Heart left ventricle (tissue), 16 donors: ENCODE measurements around the gene LYSMD3. TPM values are rescaled to one million over a fixed set of nuclear protein-coding genes. Genes with fewer than 3 reads are reported as not detected.

Experiments used
- ATAC-seq, 4 donors: fragments of 200-7000 bp; cut with Tn5 transposase; one replicate each; pipeline ENCODE4 v1.9.1; 2020 to 2022; ENCODE audit warnings: moderate library complexity in 4 of 4, mild to moderate bottlenecking in 3 of 4, moderate number of reproducible peaks in 1 of 4
- DNase-seq, 5 donors: peaks; one replicate each; pipeline ENCODE4 v3.0.0-alpha.2; 2020
- H3K27ac ChIP-seq, 12 donors: fragments of 200-600 bp; sonication (generic) in 4 of 12; one replicate each; pipeline versions ENCODE4 v1.5.0 to v1.8.0; 2016 to 2022; ENCODE audit warnings: mild to moderate bottlenecking in 2 of 12
- H3K27me3 ChIP-seq, 9 donors: fragments of 200-600 bp; sonication (generic) in 2 of 9; one replicate each; pipeline versions ENCODE4 v1.5.1 to v1.8.0; 2016 to 2022; ENCODE audit warnings: mild to moderate bottlenecking in 3 of 9
- H3K36me3 ChIP-seq, 9 donors: fragments of 200-600 bp; sonication (generic) in 2 of 9; one replicate each; pipeline versions ENCODE4 v1.5.0 to v1.8.0; 2018 to 2022; ENCODE audit warnings: mild to moderate bottlenecking in 2 of 9
- H3K4me1 ChIP-seq, 12 donors: fragments of 200-600 bp; sonication (generic) in 4 of 12; one replicate each; pipeline versions ENCODE4 v1.5.0 to v1.8.0; 2016 to 2022; ENCODE audit warnings: mild to moderate bottlenecking in 3 of 12
- H3K4me3 ChIP-seq, 12 donors: fragments of 200-600 bp; sonication (generic) in 4 of 12; one replicate each; pipeline versions ENCODE4 v1.5.0 to v1.8.0; 2017 to 2022; ENCODE audit warnings: mild to moderate bottlenecking in 9 of 12, moderate library complexity in 4 of 12
- H3K9me3 ChIP-seq, 12 donors: fragments of 200-600 bp; sonication (generic) in 4 of 12; one replicate each; pipeline versions ENCODE4 v1.5.0 to v1.8.0; 2016 to 2022; ENCODE audit warnings: mild to moderate bottlenecking in 1 of 12
- POLR2A ChIP-seq, 2 donors: fragments of 450-650 bp; IDR thresholded peaks; one replicate each; pipeline ENCODE4 v1.6.1; 2017; ENCODE audit warnings: antibody characterized with exemption in 2 of 2, mild to moderate bottlenecking in 2 of 2, moderate library complexity in 2 of 2
- WGBS, 4 donors: extraction: QIAGEN DNeasy Blood & Tissue Kit in 2 of 4; methylation state at CpG; one replicate each; pipeline versions ENCODE4 v1.1.5 to v1.1.7; 2013 to 2018; 5-methylcytosine and 5-hydroxymethylcytosine counted together
- intact Hi-C, 10 donors: fragments of 100-400 bp; cut with DNase I; formaldehyde crosslinking; loops; one replicate each; pipeline versions ENCODE4 v1.11.1 to v1.14.2; 2022
- polyA plus RNA-seq, 2 donors: library from polyadenylated mRNA; stranded (reverse); fragments of 200-250 nt; gene quantifications; one replicate each; pipeline ENCODE4 v1.2.3, GENCODE V29; 2013
- total RNA-seq, 9 donors: library from RNA; depleted of rRNA in 2 of 9; stranded (reverse); fragments of >200 nt in 2 of 9; fragmentation: NEBNext Ultra II Directional in 3 of 9; extraction: Animal tissue kit (Norgen Biotek cat#: 25700) in 3 of 9; gene quantifications; one replicate each; pipeline versions ENCODE4 v1.1.0 to v1.2.4, GENCODE V29; 2016 to 2023
- TF ChIP-seq, protein P1 (sequence below), 12 donors: fragments of 200-600 bp; sonication (generic) in 4 of 12; IDR thresholded peaks; one replicate each; pipeline versions ENCODE4 v1.5.0 to v1.8.0; 2018 to 2022; ENCODE audit warnings: antibody characterized with exemption in 12 of 12, mild to moderate bottlenecking in 5 of 12
- donor health status: ischemic (EF 13 %, LVEDD 7.1; RV severe dilation, severe dysfunction).
- donor health status: healthy with polysubstance abuse.
- donor health status: DM: no; HTN: yes; CAD: no.
- donor health status: DM: no; HTN: no; CAD: no.
- donor health status: ischemic (EF 25% LVEDD 6.9; RV normal size, moderate dysfunction).
- donor health status: ischemic (EF 25% LVEDD 5.7; RV mildly dilated, moderate dysfunction).
- donor health status: healthy.
- donor health status: DM: yes; HTN: yes; CAD: no.
- donor health status: ischemic (EF 35%, LVEDD 5.7; RV mildly dilated, moderate dysfunction).
- donor health status: nonischemic (EF 11% LVEDD 7.7; RV severe dilation, severe dysfunction).
- donor health status: DM: yes; HTN: yes; CAD: no.
- donor health status: PGD.
- donor health status: ischemic (EF 29% LVEDD 5.4; RV normal size, mild dysfunction).
- donor health status: nonischemic (EF 23%, LVEDD 6.1; RV moderate dilation, normal function).

The LYSMD3 gene
- total and polyA plus RNA-seq, 11 donors, result 5.4 to 23.3 (median 18.4) TPM

DNA sequence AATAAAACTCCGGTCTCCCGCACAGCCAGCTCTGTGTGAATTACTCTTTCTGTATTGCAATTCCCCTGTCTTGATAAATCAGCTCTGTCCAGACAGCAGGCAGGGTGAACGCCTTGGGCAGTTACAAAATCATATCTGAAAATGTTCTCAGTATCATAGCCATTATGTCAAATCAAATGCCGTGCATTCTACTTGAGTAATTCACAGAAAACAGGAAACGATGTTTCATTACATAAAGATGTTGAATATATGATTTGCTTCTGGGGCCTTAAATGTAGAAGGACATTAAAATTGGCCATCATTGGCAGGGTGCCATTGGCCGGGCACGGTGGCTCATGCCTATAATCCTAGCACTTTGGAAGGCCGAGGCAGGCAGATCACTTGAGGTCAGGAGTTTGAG lies 46.2 kb downstream of the LYSMD3 start:
- intact Hi-C loops, result no loop called here
- DNase-seq, result no peak
- WGBS, 4 donors, result 89 to 93% (median 90%) methylated on average over 8 of the region's 8 CpGs
- no peak overlapping the region for H3K27ac ChIP-seq
- no peak for TF ChIP-seq POLR2A (IDR thresholded peaks at IDR 0.05)
- TF ChIP-seq, protein P1, sequence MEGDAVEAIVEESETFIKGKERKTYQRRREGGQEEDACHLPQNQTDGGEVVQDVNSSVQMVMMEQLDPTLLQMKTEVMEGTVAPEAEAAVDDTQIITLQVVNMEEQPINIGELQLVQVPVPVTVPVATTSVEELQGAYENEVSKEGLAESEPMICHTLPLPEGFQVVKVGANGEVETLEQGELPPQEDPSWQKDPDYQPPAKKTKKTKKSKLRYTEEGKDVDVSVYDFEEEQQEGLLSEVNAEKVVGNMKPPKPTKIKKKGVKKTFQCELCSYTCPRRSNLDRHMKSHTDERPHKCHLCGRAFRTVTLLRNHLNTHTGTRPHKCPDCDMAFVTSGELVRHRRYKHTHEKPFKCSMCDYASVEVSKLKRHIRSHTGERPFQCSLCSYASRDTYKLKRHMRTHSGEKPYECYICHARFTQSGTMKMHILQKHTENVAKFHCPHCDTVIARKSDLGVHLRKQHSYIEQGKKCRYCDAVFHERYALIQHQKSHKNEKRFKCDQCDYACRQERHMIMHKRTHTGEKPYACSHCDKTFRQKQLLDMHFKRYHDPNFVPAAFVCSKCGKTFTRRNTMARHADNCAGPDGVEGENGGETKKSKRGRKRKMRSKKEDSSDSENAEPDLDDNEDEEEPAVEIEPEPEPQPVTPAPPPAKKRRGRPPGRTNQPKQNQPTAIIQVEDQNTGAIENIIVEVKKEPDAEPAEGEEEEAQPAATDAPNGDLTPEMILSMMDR (IDR thresholded peaks at IDR 0.05), result no peak
- H3K27me3 ChIP-seq, result no peaks in the 10 kb centered on the region
- ATAC-seq, result no peak
- H3K36me3 ChIP-seq, result no peaks in the 10 kb centered on the region
- no peaks in the 10 kb centered on the region for H3K9me3 ChIP-seq
- H3K4me3 ChIP-seq, result no peak overlapping the region
- no peaks in the 10 kb centered on the region for H3K4me1 ChIP-seq

DNA sequence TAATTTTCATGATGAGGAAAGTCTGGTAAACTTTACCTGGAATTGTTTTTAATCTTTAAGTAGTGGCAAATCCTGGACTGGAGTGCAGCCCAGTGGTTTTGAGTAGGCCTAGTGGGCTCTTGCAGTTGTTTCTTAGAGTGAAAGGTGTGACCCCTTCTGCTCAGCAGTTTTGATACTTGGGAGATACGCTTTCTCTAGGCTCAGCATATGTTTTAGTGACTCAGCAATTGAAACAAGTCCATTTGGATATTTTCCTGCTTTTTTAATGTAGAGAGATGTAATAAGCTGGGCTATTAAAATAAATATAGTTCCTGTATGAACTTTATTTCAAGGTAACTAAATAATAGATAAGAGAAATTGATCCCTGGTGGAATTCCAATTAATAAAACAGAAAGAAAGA lies 48.7 kb downstream of the LYSMD3 start:
- Histone ChIP-seq H3K4me1 (no peaks in the 10 kb centered on the region), H3K27me3 (no peaks in the 10 kb centered on the region), H3K9me3 (no peaks in the 10 kb centered on the region), H3K36me3 (no peaks in the 10 kb centered on the region), H3K27ac (no peak overlapping the region), H3K4me3 (no peak overlapping the region)
- intact Hi-C loops, result no loop called here
- TF ChIP-seq, protein P1 (IDR thresholded peaks at IDR 0.05), result no peak
- no peak for TF ChIP-seq POLR2A (IDR thresholded peaks at IDR 0.05)
- ATAC-seq (no peak), DNase-seq (no peak)
- 90 to 96% (median 93%) methylated on average over 1 of the region's 1 CpG for WGBS, 4 donors

DNA sequence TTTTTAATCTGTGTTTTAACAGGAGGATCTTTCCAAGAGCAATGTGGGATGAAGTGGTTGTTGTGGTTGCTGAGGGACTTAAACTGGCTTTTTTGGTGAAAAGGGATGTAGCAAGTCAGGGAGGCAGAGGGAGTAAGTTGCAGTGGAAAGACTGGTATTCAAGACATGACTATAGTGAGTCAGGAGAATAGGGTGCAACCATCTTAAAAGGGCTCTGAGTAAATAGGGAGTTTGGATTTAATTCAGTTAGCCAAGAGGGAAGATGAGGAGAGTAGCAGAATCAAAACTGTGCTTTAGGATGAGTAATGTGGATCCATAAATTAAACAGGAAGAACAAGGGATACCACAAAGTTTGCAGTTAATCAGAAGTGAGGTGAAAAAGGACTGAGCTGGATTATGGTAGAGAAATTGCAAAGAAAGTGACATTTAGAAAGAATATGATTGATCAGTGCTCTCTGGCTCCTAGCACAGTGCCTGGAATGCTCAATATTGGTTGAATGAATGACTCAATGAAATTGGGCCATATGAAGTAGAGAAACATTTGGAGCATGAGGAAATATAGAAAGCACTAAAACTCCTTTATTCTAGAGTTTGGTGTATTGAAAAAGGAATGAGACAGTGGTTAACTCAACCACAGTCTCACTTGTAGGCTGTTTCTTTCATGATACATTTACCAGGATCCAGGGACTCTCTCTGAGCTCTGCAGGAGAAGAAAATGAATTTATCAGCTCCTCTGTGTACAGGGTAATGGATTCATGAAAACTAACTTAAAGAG lies 49.6 kb downstream of the LYSMD3 start:
- intact Hi-C loops, result loop anchor here in 4 of 10 donors (5.0 to 10.0 kb wide), 3 partner anchors 45 to 65 kb away; partner anchors contain the start of gene LYSMD3 (in 3 of the 4)

DNA sequence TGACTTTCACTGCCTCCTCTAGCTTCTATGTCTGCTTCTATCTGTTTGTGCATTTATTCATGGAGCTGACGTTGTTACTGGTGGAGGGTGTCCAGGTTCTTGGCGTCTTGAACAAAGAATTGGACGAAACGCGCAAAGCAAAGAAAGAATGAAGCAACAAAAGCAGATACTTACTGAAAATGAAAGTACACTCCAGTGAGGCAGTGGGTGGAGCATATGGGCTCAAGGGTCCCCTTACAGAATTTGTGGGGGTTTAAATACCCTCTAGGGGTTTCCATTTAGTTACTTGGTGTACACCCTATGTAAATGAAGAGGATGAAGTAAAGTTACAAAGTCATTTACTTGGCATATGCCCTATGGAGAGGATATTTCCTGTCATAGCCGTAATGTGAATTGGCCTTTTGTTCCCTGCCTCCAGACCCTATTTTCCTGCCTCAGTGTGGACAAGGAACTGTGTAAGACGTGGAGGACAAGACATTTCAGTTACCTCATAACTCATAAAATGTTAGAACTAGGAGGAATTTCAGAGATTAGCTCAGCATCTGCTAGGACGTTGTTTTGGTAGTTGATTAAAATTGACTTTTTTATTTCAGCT lies 51.7 kb downstream of the LYSMD3 start:
- DNase-seq, result no peak
- Histone ChIP-seq H3K4me1 (peaks cover 0 to 19% (median 10%) of the 10 kb centered on the region in 12 donors), H3K27ac (peak overlapping the region in 1 of 12 donors; percentile 30), H3K36me3 (no peaks in the 10 kb centered on the region), H3K9me3 (no peaks in the 10 kb centered on the region), H3K27me3 (no peaks in the 10 kb centered on the region), H3K4me3 (peak overlapping the region in 4 of 12 donors; percentile 14 to 20 (median 17))
- intact Hi-C loops, result loop anchor here in 4 of 10 donors (5.0 to 10.0 kb wide), 3 partner anchors 47 to 63 kb away; partner anchors contain the start of gene LYSMD3 (in 3 of the 4)
- 78 to 85% (median 83%) methylated on average over 8 of the region's 8 CpGs for WGBS, 4 donors
- TF ChIP-seq POLR2A (IDR thresholded peaks at IDR 0.05), result no peak
- TF ChIP-seq, protein P1 (IDR thresholded peaks at IDR 0.05), result no peak
- ATAC-seq, result no peak

More for the DNA sequence above, 49.6 kb downstream of the LYSMD3 start:
- H3K36me3 ChIP-seq, result no peaks in the 10 kb centered on the region
- H3K4me1 ChIP-seq, result peaks cover 0 to 8% (median 2%) of the 10 kb centered on the region in 12 donors
- no peaks in the 10 kb centered on the region for H3K9me3 ChIP-seq
- no peak for TF ChIP-seq POLR2A (IDR thresholded peaks at IDR 0.05)
- TF ChIP-seq, protein P1 (IDR thresholded peaks at IDR 0.05), result no peak
- no peak overlapping the region for H3K27ac ChIP-seq
- H3K4me3 ChIP-seq, result no peak overlapping the region
- no peaks in the 10 kb centered on the region for H3K27me3 ChIP-seq
- ATAC-seq, result no peak
- DNase-seq, result no peak
